ENCODE measurements around the gene FAM184B.

- no peak for TF ChIP-seq EZH2phosphoT487 (IDR thresholded peaks at IDR 0.05; ENCODE audit: insufficient read depth, low read depth)
- no peak for TF ChIP-seq EZH2 (IDR thresholded peaks at IDR 0.05; ENCODE audit: insufficient read depth, poor library complexity, severe bottlenecking)
Observed at GRCh38 chr4:17778431-17778830, 3.0 kb downstream of the FAM184B start.

Measured in GM23248 (cell line).